Fibroblast of skin of left quadriceps (primary cell): ENCODE results near the gene CCNK.

Experiments used
- DNase-seq, 2 experiments: peaks; one replicate each; pipeline ENCODE4 v3.0.0-alpha.2; 2013; ENCODE audit warnings: low read depth in 2 of 2

CCNK gene

DNA sequence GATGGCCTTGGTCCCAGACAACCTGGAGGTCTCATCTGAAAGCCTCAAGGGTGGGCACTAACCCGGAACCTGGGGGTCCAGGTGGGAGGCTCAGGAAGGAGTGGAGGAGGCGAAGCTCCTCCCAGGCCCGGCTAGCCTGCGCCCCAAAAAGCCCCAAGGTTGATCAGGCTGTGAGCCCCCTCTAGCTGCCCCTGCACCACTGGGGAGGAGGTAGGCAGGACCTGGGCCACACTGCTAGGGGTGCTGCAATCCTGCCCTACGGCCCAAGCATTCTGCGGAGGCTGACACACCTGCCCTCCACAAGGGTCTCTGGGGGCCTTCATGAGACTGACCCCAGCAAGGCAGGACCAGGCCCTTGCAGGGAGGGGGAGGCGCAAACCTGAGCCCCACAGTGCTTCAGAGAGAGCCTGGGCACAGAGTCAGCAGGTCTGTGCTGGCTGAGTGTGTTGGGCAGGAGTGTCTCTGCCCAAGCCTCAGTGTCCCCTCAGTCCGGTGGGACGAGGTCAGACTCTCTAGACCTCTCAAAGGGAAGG, 70.9 kb downstream of the CCNK start:
- no peak for DNase-seq

DNA sequence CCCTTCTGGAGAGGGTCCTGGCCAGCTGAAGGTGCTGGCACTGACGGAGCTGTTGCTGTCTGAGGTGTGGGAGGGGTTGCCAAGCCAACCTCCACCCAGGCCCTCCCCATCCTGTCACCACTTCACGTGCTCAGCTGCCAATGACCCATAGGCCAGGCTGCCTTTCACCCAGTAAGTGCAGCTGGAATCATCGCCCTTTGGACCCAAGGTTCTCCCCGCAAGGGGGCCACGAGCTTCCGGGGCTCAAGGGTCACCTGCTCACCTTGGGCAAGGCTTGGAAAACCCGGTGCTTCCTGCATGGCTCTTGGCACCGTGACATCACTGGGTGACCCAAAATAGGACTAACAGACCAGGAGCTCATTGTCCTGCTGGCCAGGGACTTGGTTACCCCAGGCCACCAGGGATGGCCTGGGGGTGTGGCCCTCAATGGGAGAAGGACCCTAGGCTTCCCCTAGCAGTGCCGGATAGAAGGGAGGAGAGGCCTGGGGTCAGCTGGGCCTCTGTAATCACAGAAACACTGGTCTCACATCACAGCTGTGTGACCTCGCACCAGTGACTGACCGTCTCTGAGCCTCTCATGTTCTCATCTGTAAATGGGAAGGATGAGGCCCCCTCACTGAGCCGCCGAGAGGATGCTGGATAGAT, 71.5 kb downstream of the CCNK start:
- no peak for DNase-seq

DNA sequence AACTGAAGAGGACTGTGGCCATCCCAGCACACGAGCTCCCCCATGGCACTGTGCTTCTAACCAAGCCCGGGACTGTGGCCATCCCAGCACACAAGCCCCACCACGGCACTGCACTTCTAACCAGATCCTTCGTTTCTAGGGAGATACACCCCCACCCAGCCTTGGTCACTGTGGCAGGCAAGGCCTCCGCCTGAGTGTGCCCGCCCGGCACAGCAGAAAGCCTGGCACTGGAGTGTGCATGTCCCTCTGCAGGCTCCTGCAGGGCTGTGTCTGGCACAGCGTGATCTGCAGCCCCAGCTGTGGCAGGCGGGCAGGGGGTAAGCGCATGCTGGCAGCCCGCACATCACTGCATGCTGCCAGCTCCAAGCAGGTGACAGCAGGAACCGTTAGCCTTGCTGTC, 73.0 kb downstream of the CCNK start:
- DNase-seq: no peak

DNA sequence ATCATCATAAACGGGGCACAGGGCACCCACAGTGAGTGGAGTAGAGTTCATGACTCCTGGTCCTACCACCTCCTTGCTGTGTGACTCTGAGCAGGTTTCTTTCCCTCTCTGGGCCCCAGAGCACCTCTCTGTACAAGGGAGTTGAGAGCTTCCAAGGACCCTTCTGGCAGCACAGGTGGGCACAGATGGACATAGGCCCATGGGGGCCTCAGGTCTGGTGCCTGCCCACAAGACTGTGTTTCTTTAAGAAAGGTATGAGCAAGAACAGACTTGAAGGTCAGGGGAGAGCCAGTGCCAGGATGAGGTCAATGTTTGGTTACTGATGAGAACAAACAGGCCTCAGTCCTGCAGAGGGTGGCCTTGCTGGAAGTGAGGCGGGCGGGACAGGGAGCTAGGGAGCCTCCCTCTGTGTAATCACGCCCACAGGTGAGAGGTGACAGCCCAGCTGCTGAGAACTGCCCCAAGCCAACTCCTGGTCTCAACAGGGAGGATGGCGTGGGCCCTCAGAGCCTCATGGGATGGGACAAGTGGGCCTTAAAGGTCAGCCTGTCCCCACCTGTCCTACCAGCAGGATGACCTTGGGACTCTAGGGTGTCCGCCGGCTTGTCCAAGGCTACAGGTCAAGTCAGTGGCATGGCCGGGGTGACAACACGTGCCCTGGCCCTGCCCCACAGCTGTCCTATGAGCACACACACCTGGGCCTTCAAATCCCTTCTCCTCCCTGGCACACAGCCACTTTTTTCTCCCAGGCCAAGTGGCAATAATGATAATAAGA, 73.7 kb downstream of the CCNK start:
- no peak for DNase-seq

DNA sequence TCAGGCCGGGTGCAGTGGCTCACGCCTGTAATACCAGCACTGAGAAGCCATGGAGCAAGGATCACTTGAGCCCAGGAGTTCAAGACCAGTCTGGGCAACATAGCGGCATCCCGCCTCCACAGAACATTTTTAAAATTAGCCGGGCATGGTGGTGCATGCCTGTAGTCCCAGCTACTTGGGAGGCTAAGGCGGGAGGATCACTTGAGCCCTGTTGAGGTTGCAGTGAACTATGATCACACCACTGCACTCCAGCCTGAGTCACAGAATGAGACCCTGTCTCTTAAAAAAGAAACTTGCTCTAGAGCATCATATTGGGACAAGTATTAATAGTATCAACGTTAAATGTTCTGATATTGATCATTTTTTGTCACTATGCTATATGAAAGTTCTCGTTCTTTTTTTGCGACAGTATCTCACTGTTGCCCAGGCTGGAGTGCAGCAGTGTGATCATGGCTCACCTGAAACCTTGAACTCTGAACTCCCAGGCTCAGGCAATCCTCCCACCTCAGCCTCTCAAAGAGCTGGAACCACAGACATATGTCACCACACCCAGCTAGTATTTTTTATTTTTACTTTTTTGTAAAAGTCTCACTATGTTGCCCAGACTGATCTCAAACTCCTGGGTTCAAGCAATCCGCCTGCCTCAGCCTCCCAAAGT, 75.1 kb downstream of the CCNK start:
- DNase-seq: no peak

DNA sequence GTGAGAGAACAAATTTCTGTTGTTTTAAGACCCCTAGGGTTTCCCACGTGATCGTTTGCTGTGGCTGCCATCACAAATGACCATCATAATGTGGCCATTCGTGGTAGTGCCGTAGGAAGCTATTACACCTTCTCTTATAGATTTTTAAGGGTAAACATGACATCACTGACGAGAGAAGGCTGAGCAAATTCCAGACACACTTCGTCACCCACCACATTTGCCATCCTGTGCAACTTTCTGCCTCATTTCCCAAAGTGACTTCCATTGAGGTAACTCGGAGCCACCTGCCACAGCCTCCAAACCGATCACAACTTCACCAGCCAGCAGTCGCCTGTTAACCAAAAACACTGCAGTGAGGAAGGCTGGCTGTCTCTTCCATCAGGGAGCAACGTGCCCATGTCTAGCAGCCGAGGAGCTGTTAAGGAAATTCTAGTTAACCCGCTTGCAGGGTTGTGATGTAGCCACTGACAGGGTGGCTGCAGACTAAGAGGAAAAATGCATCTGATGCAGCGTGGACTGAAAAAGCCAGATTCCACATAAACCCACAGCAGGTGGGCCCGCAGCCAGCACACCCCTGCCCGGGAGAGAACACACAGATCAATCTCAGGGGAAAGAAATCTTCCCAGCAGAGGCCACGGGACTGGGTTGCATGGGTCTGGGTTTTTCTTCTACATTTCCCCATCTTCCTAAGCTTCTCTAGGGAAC, 78.2 kb downstream of the CCNK start:
- peak in 1 of 2 experiments; percentile 22 for DNase-seq

DNA sequence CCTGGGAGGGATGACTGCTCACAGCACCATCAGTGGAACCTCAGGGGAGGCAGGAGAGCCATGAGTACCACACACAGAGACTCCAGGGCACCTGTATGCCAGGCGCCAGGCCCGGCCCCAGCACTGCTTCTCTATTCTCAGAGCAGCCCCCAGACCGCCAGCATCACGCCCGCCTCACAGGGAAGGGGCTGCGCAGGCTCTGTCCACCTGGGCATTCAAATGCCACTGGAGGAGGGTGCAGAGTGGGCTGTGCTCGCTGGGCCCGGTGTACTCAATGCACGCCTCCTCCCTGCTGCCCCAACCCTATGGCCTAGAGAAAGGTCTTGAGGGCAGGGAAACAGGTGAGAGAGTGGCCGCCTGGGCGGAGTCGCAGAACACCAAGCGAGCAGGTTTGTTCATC, 79.2 kb downstream of the CCNK start:
- DNase-seq: no peak

DNA sequence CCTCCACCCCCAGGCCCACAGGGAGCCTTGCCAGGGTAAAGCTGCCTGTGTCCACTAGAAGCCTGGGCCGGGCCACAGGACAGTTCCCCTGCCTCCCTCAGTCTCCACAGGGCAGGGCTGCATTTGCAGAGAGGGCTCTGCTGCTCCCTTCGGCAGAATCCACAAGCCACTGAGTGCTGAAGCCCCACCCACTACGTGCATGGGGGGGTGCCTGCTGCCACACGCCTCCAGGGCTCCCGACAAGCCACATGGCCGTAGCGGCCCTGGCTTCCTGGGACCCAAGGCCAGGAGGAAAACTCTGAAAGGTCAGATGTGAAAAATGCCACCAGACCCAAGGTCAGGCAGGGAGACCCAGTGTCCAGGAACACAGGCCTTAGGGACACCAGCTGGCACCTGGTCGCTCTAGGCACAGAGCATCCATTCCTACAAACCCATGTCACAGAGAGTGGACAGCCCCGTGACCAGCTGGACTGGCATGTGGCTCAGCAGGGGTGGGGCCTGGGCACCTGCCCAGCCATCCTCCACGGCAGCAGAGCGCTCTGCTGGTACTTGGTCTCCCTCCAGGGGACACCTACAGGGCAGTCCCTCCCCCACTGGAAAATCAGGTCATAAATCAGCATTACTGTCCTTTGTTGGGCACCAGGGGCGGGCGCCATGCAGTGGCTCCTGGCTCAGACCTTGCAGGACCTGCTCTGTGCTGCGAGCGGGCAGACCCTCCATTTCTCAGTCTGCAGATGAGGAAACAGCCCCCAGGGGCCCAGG, 79.9 kb downstream of the CCNK start:
- DNase-seq: no peak

DNA sequence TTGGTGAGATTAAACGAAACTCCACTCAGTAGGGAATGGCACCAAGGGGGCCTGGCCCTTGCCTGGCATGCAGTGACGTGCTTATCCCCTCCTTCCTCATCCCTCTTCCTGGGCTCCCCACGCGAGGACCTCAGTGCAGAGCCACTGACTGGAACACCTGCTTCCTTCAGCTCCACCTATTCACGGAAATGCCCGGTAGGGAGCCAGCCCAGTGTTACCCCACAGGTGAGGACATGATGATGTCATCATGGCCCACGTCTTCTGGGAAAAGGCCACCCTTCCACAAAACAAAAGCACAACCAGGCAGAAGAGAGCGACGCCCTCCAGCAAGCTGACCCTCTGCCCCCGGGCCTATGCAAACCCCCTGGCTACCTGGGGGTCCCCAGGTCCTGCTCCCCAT, 80.7 kb downstream of the CCNK start:
- DNase-seq: no peak
